HG03095 (cell line): ENCODE results near the gene IFT57.

Experiments
- ATAC-seq: cut with Tn5 transposase; IDR thresholded peaks from one replicate; pipeline ENCODE4 v1.9.1; 2021; ENCODE audit warnings: moderate library complexity; ENCODE audit not compliant: unreplicated experiment

The IFT57 gene

DNA sequence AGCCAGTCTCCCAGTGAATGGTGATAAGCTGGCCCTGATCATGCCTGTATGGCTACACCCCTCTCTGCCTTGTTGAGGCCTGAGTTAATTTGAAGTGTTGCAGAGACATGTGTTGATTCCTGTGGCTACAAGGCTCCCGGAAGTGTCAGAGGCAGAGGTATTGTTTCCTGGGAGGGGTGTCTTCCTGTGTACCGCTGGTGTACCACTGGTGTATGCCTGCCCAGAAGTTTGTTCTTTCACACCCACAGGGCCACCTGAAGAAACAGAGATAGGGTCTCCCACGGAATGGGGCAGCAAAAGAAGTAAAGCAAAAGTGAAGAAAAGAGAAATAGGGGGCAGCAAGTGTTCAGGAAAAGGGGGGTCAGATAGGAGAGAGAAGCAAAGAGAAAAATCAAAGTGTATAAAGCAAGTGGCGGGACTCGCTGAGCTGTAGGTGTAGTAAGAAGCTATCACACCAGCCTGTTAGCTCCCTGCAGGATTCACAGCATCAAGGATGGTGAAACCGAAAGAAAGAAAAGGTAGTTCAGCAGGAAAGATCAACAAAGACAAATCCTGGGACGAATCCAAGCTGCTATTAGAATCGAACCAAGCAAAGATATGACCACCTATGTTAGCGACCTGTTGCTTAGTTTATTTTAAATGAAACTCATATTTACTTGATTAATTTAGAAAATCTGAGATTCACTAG is 94.8 kb downstream of the IFT57 start:
- ATAC-seq: no peak

DNA sequence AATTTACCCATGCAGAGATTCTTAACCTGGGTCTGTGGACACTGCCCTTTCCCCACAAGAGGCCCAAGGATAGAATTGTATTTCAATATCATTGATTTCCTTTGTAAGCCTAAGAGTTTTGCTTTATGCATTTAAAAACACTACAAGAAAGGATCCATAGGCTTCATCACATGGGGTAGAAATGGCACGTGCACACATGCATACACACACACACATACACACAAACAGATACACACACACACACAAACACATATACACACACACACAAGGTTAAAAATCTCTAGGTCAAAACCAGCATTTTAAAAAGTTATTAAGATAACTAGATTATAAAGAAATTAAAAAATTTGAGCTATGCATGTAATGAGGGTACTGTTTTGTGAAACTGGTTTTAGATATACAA is 95.9 kb downstream of the IFT57 start:
- no peak for ATAC-seq

DNA sequence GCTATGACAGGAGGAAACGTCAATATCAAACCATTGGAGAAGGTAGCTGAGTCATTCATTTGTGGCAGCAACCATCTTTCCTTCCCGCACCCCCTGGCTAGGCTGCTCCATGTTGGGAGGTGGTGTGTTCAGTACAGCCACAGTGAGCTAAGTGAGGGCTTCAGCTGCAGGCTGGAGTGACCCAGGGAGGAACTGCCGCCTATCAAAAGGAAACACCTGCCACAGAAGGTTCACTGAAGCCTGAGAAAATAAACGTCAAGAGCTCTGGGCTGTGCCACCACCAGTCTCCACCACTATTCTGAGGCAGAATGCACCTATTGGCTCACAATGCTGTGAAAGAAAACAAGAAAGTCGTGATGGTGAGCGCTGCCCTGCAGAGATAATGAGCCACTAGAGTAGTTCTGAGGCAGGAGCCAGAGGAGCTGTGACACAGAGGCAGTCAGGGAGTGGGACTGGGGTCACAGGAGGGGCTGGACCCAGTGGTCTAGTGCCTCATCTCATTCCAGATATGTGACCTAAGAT is 96.6 kb downstream of the IFT57 start:
- ATAC-seq: peak; percentile 45

DNA sequence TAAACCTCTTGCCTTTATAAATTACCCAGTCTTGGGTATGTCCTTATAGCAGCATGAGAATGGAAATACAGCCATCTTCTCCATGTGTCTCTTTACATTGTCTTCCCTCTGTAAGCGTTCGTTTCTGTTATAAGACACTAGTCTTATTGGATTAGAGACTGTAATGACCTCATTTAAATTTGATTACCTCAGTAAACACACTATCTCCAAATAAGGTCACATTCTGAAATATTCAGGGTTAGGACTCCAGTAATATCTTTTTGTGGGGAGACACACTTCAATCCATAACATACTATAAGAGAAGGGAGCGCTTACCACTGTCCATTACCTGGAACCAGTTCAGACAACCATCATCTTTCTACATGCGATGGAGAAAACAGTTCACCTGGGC is 97.1 kb downstream of the IFT57 start:
- ATAC-seq: no peak

DNA sequence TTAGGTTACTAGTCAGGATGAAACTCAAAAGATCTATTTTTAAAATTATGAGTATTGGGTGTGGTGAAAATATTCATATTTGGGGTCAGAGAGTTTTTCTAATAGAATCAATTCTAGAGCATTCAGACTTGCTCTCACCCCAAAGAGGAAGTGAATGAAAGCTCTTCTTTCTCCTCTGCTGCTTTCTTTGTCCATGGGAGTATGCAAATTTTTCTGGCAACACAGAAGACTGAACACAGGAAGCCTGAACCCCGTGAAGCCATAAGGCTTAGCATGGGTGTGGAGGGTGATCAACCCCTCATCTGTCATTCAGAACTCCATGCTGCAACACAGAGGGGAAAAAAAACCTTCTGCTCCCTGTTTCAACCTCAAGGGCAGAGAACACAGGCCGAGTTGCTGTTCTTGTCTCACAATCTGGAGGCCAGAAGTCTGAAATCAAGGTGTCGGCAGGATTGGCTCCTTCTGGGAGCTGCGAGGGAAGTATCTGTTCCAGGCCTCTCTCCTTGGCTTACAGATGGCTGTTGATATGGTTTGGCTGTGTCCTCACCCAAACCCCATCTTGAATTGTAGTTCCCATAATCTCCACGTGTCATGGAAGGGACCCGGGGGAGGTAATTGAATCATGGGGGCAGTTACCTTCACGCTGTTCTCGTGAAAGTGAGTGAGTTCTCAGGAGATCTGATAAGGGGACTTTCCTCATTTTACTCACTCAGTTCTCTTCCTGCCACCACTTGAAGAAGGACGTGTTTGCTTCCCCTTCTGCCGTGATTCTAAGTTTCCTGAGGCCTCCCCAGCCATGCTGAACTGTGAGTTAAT is 97.7 kb downstream of the IFT57 start:
- peak; percentile 82 for ATAC-seq

DNA sequence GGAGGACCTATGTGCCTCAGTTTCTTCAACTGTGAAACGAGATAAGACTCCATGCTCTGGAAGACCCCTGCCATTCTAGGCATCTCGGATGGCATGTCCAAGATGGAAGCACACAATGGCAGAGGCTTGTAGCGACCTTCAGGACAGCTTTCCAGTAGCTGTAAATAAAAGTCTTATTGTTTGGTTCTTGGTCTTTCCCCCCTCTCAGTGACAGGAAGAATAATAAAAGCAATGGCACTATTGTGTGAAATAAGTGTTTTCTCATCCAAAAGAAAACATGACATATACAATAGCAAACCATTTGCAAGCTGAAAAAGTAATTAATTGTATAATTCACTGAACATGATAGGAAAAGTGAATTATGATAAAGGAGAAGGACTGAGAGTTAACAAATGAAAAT is 98.9 kb downstream of the IFT57 start:
- no peak for ATAC-seq

DNA sequence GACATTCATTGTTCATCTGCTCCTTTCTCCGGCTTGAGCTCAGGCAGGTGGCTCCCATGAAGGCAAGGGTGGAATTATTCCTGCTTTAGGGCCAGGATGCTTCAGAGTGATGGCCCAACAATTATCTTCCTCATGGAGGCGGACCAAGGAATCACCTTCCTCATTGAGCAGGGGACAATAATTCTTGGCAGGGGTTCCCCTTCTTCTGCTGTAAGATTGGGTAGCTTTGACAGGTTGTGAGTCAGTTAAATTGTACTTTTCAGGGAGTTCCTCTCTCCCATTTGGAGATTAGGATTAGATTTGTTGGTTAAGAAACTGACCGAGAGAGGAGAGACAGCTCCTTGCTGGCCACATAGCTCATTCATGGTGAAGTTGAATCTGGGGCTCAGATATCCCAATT is 99.9 kb downstream of the IFT57 start:
- ATAC-seq: no peak

DNA sequence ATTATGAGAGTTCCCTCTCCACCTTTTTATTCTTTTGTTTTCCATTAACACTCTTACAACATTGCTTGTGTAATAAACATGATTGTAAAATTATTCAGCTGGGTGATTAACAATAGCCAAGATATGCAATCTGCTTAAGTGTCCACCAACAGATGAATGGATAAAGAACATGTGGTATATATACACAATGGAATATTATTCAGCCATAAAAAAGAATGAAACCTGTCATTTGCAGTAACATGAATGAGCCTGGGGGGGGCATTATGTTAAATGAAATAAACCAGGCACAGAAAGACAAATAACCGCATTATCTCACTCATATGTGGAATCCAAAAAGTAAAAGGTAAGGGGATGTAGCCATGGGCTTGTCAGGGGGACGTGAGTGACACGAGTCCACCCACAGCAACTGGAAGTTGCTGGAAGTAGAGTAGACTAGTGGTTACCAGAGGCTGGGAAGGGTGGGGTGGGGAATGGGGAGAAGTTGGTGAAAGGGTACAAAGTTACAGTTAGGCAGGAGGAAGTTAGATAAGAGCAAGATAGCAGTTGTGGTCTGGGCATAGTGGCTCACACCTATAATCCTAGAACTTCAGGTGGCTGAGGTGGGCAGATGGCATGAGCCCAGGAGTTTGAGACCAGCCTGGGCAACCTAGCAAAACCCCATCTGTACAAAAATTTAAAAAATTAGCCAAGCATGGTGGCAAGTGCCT is 102.7 kb downstream of the IFT57 start:
- no peak for ATAC-seq

DNA sequence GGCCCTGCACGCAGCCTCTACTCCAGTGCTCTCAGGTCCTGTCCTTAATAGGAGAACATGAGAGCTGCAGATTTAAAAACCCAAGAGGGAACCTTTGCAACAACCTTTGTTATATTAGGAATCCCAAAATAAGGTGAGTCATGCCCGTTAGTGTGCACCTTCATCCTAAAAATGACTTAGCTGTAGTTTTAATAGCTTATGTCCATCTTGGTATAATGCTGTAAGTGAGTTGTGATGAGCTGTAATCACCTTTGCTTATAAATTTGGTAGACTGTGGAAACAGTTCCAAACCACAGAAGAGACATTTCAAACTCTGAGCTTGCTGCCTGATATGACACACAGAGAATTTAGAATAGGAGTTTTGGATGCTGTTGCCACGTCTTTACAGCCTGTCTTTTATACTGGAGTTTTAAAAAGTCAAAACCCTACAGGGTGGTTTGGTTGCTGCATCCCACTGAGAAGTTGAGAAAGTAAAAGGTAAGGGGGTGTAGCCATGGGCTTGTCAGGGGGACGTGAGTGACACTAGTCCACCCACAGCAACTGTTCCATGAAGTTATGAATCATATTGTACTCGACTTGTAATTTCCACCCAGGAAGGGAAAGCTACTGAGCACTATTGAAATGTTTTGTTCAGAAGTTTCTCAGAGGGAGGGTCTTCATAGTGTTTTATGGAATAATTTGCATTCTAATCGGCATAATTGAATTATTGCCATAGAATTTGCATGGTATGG is 104.0 kb downstream of the IFT57 start:
- ATAC-seq: no peak

DNA sequence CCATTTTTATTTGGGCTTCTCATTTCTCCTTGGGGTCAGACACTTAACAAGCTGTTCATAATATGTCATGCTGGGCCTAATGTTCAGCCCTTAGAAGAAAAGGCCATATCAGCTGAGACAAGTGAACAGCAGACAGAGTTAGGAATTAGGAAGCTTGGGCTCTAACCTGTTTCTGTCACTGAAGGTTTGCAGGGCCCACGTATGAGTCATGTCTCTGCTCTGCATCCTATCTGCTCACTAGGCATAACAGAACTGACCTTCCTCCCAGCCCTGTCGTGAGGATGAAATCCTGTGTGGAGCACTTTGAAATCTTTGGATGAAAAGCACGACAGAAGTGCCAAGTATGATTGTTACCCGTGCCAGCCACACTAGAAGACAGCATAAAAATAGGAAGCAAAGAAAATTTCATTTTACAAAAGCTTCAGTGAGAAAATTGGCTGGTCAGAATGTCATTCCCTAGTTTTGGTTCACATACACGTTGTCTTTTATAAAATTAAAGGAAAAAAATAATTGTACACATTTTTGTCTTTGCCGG is 104.9 kb downstream of the IFT57 start:
- no peak for ATAC-seq

DNA sequence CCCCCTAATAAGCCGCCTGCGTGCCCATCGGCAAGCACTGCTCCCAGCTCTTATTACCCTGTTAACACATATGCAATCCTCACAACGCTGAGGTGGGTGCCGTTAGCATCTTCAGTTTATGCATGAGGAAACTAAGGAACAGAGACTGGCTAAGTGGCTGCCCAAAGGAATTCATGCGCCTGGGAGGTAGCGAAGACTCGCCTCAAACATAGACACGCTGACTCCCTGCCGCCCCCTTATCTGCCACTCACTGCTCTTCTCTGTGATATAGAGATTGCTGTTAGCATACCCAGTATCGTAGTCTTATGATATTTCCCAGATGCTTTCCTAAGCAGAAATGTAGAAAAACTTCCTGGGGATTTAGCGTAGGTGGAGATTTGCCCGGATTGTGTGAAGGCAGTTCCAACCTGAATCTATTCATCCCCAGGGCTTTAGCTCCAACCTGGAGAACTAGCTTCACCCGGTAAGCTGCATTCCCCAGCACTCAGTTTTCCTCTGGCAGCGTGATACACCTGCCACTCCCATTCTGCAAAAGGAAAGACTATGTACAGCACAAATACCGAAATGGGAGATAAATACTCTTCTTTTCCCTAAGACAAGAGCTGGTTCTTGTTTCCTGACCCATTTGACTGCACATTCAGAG is 107.7 kb downstream of the IFT57 start:
- ATAC-seq: no peak

DNA sequence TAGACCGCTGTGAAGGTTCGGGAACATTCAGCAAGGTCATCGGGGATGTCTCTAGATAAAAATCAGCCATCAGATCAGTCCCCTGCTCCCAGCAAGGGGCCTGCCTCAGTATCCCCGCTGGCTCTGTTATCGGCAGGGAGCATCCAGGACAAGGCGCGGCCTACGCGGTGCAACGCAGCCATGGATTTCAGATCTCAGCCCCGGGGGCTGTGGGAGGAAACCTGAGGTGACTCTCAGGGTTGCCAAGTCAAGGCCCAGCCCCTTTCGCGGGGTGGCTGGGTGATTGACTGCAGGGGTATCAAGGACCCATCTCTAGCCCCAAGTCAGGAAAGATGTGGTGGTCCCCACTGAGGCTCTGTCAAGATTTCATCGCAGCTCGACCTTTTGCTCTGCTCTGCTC is 108.2 kb downstream of the IFT57 start:
- no peak for ATAC-seq

DNA sequence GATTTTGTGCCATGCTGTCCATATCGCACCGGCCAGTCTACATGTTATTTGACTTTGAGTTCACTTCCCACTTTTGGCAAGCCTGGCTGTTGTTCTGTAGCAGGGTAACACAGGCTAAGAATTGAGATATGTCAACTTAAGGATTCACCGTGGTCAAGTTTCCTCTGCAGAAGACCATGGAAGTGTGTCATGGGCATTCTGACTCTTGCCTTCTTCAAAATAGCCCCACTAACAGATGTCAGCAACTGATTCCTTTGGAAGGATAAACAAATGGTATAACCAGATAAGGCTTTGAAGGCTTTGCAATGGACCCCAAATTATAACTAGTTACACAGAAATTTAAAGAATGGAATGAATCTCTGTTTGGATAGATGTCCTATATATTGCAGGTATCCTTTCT is 111.3 kb downstream of the IFT57 start:
- ATAC-seq: no peak
